Neural cell (in vitro differentiated cells): ENCODE measurements around the gene AMZ2.
"Not testable (repeated sequence)": the region's sequence is repeated elsewhere in the genome, so short reads cannot be mapped to it uniquely, and the experiment has no call there.

Experiments
- POLR2AphosphoS5 ChIP-seq: IDR thresholded peaks from 2 replicates; pipeline ENCODE4 v1.6.1; 2012
- TAF1 ChIP-seq: IDR thresholded peaks from 2 replicates; pipeline ENCODE4 v1.6.1; 2012; ENCODE audit warnings: low read depth
- TF ChIP-seq, protein P1 (sequence below): fragments of 450-650 bp; IDR thresholded peaks from 2 replicates; pipeline ENCODE4 v1.5.1; 2014; ENCODE audit warnings: antibody characterized with exemption, mild to moderate bottlenecking, moderate library complexity; ENCODE audit not compliant: poor library complexity, severe bottlenecking

DNA sequence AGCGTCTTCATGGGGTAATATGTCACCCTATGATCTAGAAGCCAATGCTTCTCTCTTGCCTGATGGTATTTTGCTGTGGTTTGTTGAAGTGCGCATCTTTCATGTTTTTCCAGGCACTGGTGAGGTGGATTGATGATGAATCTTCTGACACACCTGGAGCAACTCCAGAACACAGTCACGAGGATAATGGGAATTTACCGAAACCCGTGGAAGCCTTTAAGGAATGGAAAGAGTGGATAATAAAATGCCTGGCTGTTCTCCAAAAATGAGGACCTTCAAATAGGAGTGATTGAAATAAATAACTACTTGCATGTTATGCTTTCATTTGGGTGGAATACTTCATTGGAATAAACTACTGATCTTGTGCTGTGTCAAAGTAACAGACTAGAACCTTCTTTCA, 8.9 kb downstream of the AMZ2 start:
- TF ChIP-seq, protein P1, sequence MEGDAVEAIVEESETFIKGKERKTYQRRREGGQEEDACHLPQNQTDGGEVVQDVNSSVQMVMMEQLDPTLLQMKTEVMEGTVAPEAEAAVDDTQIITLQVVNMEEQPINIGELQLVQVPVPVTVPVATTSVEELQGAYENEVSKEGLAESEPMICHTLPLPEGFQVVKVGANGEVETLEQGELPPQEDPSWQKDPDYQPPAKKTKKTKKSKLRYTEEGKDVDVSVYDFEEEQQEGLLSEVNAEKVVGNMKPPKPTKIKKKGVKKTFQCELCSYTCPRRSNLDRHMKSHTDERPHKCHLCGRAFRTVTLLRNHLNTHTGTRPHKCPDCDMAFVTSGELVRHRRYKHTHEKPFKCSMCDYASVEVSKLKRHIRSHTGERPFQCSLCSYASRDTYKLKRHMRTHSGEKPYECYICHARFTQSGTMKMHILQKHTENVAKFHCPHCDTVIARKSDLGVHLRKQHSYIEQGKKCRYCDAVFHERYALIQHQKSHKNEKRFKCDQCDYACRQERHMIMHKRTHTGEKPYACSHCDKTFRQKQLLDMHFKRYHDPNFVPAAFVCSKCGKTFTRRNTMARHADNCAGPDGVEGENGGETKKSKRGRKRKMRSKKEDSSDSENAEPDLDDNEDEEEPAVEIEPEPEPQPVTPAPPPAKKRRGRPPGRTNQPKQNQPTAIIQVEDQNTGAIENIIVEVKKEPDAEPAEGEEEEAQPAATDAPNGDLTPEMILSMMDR: not testable (repeated sequence)
- TF ChIP-seq POLR2AphosphoS5, TAF1: not testable (repeated sequence)
